Stomach smooth muscle (tissue), 2 donors: ENCODE results near the gene GPR141.

ENCODE experiments used
- H3K27ac ChIP-seq: one replicate; pipeline ENCODE4 v1.7.0; 2013; ENCODE audit warnings: mild to moderate bottlenecking, low read length, inconsistent platforms
- H3K27me3 ChIP-seq, 2 donors: one replicate each; pipeline ENCODE4 v1.7.0; 2013; ENCODE audit warnings: low read length in 2 of 2; ENCODE audit not compliant: insufficient read depth in 2 of 2, control insufficient read depth in 1 of 2
- H3K36me3 ChIP-seq, 2 donors: one replicate each; pipeline ENCODE4 v1.7.0; 2013; ENCODE audit warnings: low read length in 2 of 2; ENCODE audit not compliant: control insufficient read depth in 2 of 2, insufficient read depth in 2 of 2
- H3K4me1 ChIP-seq: one replicate; pipeline ENCODE4 v1.7.0; 2013; ENCODE audit warnings: low read length; ENCODE audit not compliant: control insufficient read depth, insufficient read depth
- H3K4me3 ChIP-seq, 2 donors: one replicate each; pipeline ENCODE4 v1.7.0; 2013; ENCODE audit warnings: low read length in 2 of 2
- H3K9ac ChIP-seq, 2 donors: one replicate each; pipeline ENCODE4 v1.7.0; 2013; ENCODE audit warnings: low read length in 2 of 2, mild to moderate bottlenecking in 1 of 2
- H3K9me3 ChIP-seq, 2 donors: one replicate each; pipeline ENCODE4 v1.7.0; 2013; ENCODE audit warnings: low read length in 2 of 2; ENCODE audit not compliant: control insufficient read depth in 2 of 2
- donor health status: healthy.
- donor health status: Pancreatic carcinoma.

The GPR141 gene

GRCh38 chr7:37782166-37782565 lies 98.6 kb downstream of the GPR141 start:
- no peaks in the 10 kb centered on the region for H3K4me1 ChIP-seq
- H3K4me3 ChIP-seq: no peak overlapping the region
- no peak overlapping the region for H3K27ac ChIP-seq
- H3K27me3 ChIP-seq: no peaks in the 10 kb centered on the region
- H3K9me3 ChIP-seq: no peaks in the 10 kb centered on the region
- no peaks in the 10 kb centered on the region for H3K36me3 ChIP-seq
- H3K9ac ChIP-seq: no peak overlapping the region

- H3K4me1 ChIP-seq: no peaks in the 10 kb centered on the region
These were observed 100.4 kb downstream of the GPR141 start for GRCh38 chr7:37784015-37784414.

GRCh38 chr7:37786741-37787569 lies 103.4 kb downstream of the GPR141 start:
- H3K27ac ChIP-seq: no peak overlapping the region
- H3K27me3 ChIP-seq: no peaks in the 10 kb centered on the region
- no peak overlapping the region for H3K9ac ChIP-seq
- H3K4me1 ChIP-seq: no peaks in the 10 kb centered on the region
- no peak overlapping the region for H3K4me3 ChIP-seq
- H3K9me3 ChIP-seq: no peaks in the 10 kb centered on the region
- H3K36me3 ChIP-seq: no peaks in the 10 kb centered on the region

More at GRCh38 chr7:37784015-37784414, 100.4 kb downstream of the GPR141 start:
- no peak overlapping the region for H3K4me3 ChIP-seq
- H3K9me3 ChIP-seq: no peaks in the 10 kb centered on the region
- H3K27me3 ChIP-seq: no peaks in the 10 kb centered on the region
- H3K9ac ChIP-seq: no peak overlapping the region
- H3K36me3 ChIP-seq: no peaks in the 10 kb centered on the region
- H3K27ac ChIP-seq: no peak overlapping the region
